Esophagus muscularis mucosa (tissue), 4 donors: ENCODE data around the gene SLC2A1. TPM values are rescaled to one million over a fixed set of nuclear protein-coding genes. Genes with fewer than 3 reads are reported as not detected.

ENCODE experiments used
- DNase-seq: peaks from one replicate; pipeline ENCODE4 v3.0.0-alpha.2; 2017; ENCODE audit errors: extremely low spot score
- H3K27ac ChIP-seq, 4 donors: fragments of 200-600 bp; sonication (generic); replicated peaks in 1 of 4; 1 replicate in 3 of 4; 2 replicates in 1 of 4; pipeline ENCODE4 v1.5.1; 2016 to 2019; ENCODE audit warnings: mild to moderate bottlenecking in 1 of 4
- H3K27me3 ChIP-seq, 4 donors: fragments of 200-600 bp; sonication (generic); one replicate each; pipeline versions ENCODE4 v1.5.1 to v1.6.0; 2016 to 2019
- H3K36me3 ChIP-seq, 4 donors: fragments of 200-600 bp; sonication (generic); one replicate each; pipeline ENCODE4 v1.5.1; 2016 to 2019
- H3K4me1 ChIP-seq, 4 donors: fragments of 200-600 bp; sonication (generic); one replicate each; pipeline ENCODE4 v1.5.1; 2016 to 2019
- H3K4me3 ChIP-seq, 4 donors: fragments of 200-600 bp; sonication (generic); 1 replicate in 2 of 4; 2 replicates in 2 of 4; pipeline ENCODE4 v1.5.1; 2016 to 2019; ENCODE audit warnings: mild to moderate bottlenecking in 4 of 4, moderate library complexity in 1 of 4
- H3K9me3 ChIP-seq, 4 donors: fragments of 200-600 bp; sonication (generic); 1 replicate in 3 of 4; 2 replicates in 1 of 4; pipeline ENCODE4 v1.5.1; 2016 to 2019
- CTCF ChIP-seq, 3 experiments: fragments of 200-600 bp in 2 of 3; fragments of 450-650 bp in 1 of 3; sonication (generic) in 2 of 3; IDR thresholded peaks; one replicate each; pipeline ENCODE4 v1.5.1; 2017 to 2019; ENCODE audit warnings: antibody characterized with exemption in 3 of 3, mild to moderate bottlenecking in 2 of 3, moderate library complexity in 1 of 3
- EP300 ChIP-seq: sonication (generic); formaldehyde crosslinking; IDR thresholded peaks from one replicate; pipeline ENCODE4 v1.6.1; 2017; ENCODE audit warnings: antibody characterized with exemption
- POLR2A ChIP-seq: fragments of 450-650 bp; IDR thresholded peaks from one replicate; pipeline ENCODE4 v1.6.1; 2017; ENCODE audit warnings: antibody characterized with exemption, moderate library complexity, mild to moderate bottlenecking, low read depth
- POLR2AphosphoS5 ChIP-seq, 2 donors: sonication (generic); formaldehyde crosslinking; IDR thresholded peaks; one replicate each; pipeline ENCODE4 v1.6.1; 2017; ENCODE audit warnings: antibody characterized with exemption in 2 of 2
- WGBS: methylation state at CpG from one replicate; pipeline ENCODE4 v1.1.5; 2018; 5-methylcytosine and 5-hydroxymethylcytosine counted together
- intact Hi-C: fragments of 100-400 bp; cut with DNase I; formaldehyde crosslinking; loops from one replicate; pipeline ENCODE4 v1.15.1; 2023
- total RNA-seq, 4 donors: library from RNA; depleted of rRNA; stranded (reverse); fragments of >200 nt; gene quantifications; one replicate each; pipeline versions ENCODE4 v1.1.0 to v1.2.1, GENCODE V29; 2016

Gene SLC2A1
- total RNA-seq, 4 donors from 2014 or later, result 17.4 to 63.6 (median 31.8) TPM

- WGBS, result 97% methylated on average over 8 of the region's 15 CpGs
These were observed 41.5 kb downstream of the SLC2A1 start for GRCh38 chr1:42917241-42917495.

DNA sequence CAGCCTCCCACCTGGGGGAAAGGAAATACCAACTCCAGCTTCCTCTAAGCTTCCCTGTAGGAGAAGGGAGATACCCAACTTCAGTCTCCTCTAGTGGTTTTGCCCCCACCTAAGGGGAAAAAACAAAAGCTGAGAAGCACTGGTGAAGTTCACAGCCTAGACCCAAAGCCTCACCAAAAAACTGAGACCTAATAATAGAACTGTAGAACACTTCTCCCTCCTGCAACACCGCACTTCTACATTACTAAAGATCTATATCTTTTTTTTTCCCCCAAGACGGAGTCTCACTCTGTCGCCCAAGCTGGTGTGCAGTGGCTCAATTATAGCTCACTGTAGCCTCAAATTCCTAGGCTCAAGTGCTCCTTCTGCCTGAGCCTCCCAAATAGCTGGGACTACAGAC, 43.2 kb downstream of the SLC2A1 start:
- Histone ChIP-seq H3K27ac (no peak overlapping the region), H3K27me3 (no peaks in the 10 kb centered on the region), H3K4me3 (no peak overlapping the region), H3K9me3 (peaks cover 0 to 5% (median 0%) of the 10 kb centered on the region in 4 donors), H3K4me1 (no peaks in the 10 kb centered on the region), H3K36me3 (no peaks in the 10 kb centered on the region)
- 96% methylated on average over 3 of the region's 3 CpGs for WGBS
- no peak for TF ChIP-seq POLR2A
- no peak for TF ChIP-seq CTCF (IDR thresholded peaks at IDR 0.05)
- TF ChIP-seq POLR2AphosphoS5 (IDR thresholded peaks at IDR 0.05), result no peak
- TF ChIP-seq EP300, result no peak
- intact Hi-C loops, result no loop called here
- DNase-seq, result no peak

More at GRCh38 chr1:42917241-42917495, 41.5 kb downstream of the SLC2A1 start:
- Histone ChIP-seq H3K4me3 (no peak overlapping the region), H3K4me1 (no peaks in the 10 kb centered on the region), H3K36me3 (no peaks in the 10 kb centered on the region), H3K27ac (no peak overlapping the region), H3K9me3 (peaks cover 0 to 5% (median 0%) of the 10 kb centered on the region in 4 donors), H3K27me3 (no peaks in the 10 kb centered on the region)
- no peak for TF ChIP-seq POLR2A
- TF ChIP-seq EP300, result no peak
- no peak for TF ChIP-seq POLR2AphosphoS5 (IDR thresholded peaks at IDR 0.05)
- TF ChIP-seq CTCF (IDR thresholded peaks at IDR 0.05), result no peak
- DNase-seq, result no peak
- intact Hi-C loops, result no loop called here

DNA sequence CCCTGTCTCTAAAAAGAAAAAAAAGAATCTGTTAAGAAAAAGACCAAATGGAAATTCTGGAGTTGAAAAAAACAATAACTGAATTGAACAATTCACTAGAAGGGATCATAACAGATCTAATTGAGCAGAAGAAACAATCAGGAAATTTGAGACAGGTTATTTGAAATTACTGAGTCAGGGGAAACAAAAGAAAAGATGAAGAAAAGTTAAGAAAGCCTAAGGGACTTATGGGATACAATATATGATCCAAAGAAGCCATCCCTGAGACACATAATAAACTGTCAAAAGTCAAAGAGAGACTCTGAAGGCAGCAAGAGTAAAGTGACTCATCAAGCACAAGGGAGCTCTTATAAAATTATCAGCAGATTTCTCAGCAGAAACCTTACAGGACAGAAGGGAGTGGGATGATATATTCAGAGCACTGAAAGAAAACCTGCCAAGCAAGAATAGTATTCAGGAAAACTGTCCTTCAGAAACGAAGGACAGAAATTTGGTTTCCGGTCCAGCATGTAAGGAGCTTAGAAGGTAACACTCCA, 44.5 kb downstream of the SLC2A1 start:
- Histone ChIP-seq H3K36me3 (no peaks in the 10 kb centered on the region), H3K4me3 (no peak overlapping the region), H3K9me3 (peaks cover 0 to 5% (median 0%) of the 10 kb centered on the region in 4 donors), H3K27ac (no peak overlapping the region), H3K27me3 (no peaks in the 10 kb centered on the region), H3K4me1 (no peaks in the 10 kb centered on the region)
- intact Hi-C loops, result no loop called here
- TF ChIP-seq CTCF (IDR thresholded peaks at IDR 0.05) (no peak), POLR2AphosphoS5 (IDR thresholded peaks at IDR 0.05) (no peak), EP300 (no peak), POLR2A (no peak)
- DNase-seq, result no peak
- WGBS, result 76% methylated on average over 2 of the region's 2 CpGs

GRCh38 chr1:42913426-42914091, 45.1 kb downstream of the SLC2A1 start:
- DNase-seq, result no peak
- H3K9me3 ChIP-seq, result peaks cover 0 to 5% (median 0%) of the 10 kb centered on the region in 4 donors
- no peaks in the 10 kb centered on the region for H3K27me3 ChIP-seq
- H3K36me3 ChIP-seq, result no peaks in the 10 kb centered on the region
- 45% methylated on average over 5 of the region's 5 CpGs for WGBS
- no peak overlapping the region for H3K4me3 ChIP-seq
- TF ChIP-seq POLR2AphosphoS5 (IDR thresholded peaks at IDR 0.05), result peak in 1 of 2 donors; percentile 21
- TF ChIP-seq CTCF (IDR thresholded peaks at IDR 0.05), result peak; percentile 79 to 95 (median 79)
- TF ChIP-seq EP300, result no peak
- no peak for TF ChIP-seq POLR2A
- H3K27ac ChIP-seq, result no peak overlapping the region
- intact Hi-C loops, result loop anchor here (1.0 kb wide), 1 partner anchor 160 kb away; no protein-coding TSS in a partner anchor
- H3K4me1 ChIP-seq, result no peaks in the 10 kb centered on the region
